Stimulated activated CD4-positive, alpha-beta T cell treated with anti-CD3 and anti-CD28 coated beads, Interleukin-4, amount 100 ng/mL, for 4 hours (primary cell): ENCODE measurements around the gene CCDC149.

ENCODE experiments used
- DNase-seq, 2 experiments: peaks; one replicate each; pipeline ENCODE4 v3.0.0-alpha.2; 2020

The CCDC149 gene

DNA sequence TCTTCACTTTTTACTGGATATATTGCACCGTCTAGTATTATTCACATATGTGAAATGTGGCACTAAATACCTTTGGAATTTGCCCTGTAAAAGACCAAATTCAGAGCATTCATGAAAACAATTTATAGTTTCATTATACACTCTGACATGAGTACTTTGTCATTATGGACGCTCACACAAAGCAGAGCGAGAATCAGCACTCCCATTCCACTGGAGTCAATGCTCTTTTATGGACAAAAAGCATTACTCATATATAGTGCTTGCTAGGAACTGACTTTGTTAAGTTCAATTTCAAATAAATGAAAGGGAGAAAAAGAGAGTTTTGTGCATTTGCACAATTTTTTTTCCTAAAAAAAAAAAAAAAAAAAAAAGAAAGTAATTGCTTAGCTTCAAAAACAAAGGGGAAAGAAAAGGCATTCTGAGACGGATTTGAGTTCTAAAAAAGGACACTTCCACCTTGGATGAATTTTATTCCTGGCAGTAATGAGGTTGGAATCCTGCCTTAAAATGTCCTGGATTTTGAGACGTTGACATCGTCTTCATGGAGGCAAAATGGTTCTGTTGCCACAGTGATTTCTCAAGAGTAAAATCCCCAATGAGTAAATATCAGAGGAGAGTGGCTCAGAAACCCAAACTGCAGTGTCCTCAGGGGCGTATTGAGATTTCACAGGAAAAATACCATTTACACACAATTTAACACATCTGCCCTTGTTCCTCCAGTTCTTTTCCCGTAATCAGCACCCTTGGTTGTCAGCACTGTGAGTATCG is 34.8 kb downstream of the CCDC149 start:
- no peak for DNase-seq

DNA sequence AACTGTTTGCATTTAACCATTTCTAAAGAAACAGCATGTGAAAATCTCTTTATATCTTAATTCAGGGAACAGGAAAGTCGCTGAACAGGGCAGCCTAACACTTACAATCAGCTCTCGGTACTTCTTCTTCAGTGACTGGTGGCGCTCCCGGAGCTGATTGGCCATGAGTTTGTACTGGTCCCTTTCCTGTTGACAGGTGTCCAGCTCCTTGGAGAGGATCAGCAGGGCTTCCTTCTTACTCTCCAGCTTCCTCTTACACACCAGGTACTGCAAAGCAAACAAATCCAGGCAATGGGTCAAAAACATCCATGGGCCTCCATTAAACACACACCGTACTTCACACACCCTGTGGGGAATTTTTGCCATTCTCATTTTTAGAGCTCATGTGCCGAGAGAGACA is 36.4 kb downstream of the CCDC149 start:
- DNase-seq, result no peak

DNA sequence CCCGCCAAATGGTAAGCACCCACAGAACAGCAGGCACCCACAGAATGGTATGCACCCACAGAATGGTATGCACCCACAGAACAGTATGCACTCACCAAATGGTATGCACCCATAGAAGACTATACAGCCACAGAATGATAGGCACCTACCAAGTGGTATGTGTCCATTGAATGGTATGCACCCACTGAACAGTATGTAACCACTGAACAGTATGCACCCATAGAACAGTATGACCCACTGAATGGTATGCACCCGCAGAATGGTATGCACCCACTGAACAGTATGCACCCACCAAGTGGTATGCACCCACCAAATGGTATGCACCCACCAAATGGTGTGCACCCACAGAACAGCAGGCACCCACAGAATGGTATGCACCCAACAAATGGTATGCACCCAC is 40.1 kb downstream of the CCDC149 start:
- no peak for DNase-seq

DNA sequence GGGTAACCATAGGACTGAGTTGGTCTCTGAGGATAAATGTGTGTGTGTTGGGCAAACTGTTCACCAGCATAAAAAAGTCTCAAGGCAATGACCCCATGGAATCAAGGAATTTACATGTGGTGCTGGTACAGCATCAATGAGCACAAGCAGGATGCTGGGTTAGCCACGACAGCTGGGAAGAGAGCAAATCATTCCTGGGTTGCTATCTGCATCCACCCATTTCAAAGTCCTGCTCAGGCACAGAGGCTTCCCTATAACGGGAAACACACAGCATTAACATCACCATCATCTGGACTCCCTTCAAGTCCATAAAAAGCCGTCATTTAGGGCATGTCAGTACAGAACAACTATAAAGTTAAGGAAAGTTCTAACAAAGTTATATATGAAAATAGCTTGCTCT is 41.6 kb downstream of the CCDC149 start:
- no peak for DNase-seq

DNA sequence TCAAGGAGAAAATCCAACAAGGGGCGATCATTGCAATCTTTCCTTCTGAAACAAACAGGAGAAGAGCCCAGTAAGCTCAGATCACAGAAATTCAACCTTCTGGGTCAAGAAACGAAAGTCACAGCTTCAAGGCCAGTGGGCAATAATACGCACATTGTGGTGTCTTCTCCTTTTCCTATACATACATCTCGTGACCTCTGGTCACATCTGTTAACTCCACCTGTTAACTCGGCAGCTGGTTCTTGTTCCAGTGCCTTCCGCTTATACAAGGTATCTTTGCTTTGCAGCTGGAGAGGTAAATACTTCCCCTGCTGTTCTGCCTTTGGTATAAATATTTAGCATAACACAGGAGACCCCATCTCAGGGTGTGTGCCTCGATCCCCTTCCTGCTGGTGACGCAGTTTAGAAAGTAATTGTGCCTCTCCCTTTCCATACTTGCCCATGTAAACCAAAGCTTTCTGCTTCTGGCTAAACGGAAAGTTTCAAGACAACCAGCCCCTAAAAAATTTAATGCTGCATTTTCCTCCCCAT is 45.0 kb downstream of the CCDC149 start:
- no peak for DNase-seq

DNA sequence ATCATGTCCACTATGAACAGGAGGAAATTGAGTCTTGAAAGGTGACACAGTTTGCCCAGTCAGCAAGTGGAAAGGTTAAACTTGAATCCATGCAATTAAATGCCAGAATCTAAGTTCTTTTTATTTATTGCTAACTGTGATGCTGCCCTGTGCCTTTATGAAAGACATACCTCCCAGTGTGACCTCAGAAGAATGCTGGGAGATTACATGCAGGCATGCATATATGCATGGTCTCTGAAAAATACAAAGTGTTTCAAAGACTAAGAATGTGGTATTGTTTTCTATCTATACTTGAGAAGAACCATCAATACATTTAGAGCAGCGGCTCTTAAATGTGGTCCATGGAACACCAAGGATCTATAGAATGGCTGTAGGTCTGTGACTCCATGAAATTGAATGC is 45.6 kb downstream of the CCDC149 start:
- no peak for DNase-seq

DNA sequence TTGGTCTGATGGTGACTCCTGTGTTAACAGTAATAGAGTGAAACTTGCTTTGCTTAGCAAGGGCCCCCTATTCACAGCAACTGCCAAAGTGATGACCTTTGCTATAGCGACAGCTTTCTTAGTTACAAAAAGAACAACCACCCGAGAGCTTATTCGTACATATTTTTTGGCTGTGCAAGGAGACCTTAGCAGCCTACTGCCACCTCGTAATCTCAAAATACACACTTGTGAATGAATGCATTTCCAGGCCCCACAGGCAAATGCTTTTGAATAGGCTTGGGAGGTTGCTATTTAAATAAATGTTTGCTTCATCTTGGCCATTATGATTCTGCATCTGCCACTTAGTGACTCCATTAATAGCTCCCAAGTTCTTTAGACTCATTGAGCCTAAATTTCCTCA is 47.4 kb downstream of the CCDC149 start:
- DNase-seq, result no peak

DNA sequence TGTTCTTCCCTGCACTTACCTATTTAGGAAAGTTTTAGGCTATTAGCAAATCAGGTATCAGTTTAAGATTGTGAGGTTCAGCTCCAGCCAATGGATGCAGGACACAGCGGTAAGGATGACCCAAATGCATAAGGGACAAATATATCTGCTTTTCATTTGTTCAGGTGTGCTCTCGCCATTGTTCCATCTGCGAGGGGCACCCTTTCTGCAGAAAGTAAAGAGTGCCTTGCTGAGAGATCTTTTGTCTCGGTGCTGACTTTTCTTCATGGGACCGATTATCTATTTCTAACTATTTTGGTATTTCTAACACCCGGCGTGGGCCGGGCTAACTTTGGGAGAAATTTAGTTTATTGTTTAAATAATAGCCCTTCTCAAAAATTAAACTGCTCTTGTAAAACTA is 49.0 kb downstream of the CCDC149 start:
- no peak for DNase-seq

DNA sequence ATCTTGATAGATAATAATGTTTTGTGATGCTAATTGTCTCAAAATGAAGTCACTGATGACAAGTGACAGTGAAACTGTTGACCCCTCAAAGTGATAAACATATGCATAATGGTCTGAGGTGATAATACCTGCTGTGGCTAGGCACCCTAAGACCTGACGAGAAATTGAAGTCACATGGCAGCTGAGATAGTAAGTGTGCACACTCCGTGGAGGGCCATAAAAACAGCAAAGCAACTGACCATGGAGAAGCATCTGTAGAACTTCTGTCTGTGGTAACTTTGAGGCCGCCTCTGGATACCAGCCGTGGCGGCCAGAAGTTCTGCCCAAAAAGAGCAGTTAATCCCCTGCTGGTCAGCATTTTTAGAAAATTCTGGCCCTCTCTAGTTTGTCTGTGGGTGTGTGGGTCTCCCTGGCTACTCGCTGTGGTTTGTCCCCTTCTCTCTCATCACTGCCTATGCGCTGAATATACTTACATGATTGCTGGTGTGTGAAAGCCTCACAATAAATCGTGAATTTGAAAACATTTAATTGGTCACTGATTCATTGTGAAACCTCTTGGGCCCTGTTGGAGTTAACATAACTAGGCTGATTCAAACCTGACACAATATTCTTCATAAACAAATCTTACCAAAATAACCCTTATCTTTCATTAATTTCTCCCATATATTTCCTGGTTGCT is 50.6 kb downstream of the CCDC149 start:
- no peak for DNase-seq

DNA sequence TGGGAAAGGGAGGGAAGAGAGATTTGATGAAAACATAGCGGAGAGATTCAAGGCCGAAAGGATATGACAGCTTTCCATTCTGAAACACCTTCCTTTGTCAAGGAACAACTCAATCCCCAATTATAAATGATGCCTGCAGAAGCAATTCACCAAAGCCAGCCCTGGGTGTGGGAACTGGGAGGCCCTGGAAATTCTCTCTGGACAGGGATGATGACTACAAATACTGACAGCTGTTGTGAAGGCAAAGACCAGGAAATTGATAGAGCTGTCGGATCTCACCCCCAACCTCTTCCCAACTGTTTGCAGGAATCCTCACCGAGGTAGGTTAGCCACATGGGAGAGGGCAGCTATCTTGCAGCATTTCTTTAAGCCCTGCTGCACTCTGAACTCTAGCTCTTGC is 54.3 kb downstream of the CCDC149 start:
- DNase-seq, result no peak

DNA sequence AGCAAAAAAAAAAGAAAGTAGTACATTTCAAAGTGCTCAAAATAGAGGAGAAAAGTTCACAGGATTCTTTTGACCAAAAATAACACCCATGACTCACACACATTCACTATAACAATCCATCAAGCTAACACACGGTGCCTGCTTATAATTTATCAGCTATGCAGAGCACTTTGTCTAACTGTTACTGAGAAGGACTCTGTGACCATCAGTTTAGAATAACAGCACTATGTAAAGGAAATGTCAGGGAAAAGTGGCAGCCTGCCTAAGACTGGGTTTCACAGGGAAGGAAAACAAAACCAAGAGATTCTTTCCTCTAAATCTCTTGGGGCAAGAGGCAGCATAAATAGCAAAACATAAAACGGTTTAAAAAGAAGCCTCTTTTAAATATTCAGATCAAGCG is 54.8 kb downstream of the CCDC149 start:
- no peak for DNase-seq

DNA sequence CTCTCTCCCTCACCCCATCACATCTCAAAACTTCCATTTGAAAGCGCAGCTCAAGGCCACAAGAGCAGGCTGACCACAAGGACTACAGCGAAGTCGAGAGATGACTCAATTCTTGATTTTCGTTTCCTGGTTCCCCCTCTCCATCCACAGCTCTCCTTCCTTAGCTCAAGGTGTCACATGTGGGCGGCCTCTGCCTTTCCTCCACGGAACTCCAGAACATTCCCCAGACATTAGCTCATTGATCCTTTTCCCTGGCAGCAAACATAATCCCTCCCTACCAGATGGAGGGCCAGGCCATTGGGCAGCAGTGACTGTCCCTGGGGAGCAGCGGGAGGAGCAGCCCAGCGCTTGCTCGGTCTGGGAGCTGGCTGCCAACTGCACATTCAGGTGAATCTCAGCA is 56.3 kb downstream of the CCDC149 start:
- DNase-seq, result no peak

DNA sequence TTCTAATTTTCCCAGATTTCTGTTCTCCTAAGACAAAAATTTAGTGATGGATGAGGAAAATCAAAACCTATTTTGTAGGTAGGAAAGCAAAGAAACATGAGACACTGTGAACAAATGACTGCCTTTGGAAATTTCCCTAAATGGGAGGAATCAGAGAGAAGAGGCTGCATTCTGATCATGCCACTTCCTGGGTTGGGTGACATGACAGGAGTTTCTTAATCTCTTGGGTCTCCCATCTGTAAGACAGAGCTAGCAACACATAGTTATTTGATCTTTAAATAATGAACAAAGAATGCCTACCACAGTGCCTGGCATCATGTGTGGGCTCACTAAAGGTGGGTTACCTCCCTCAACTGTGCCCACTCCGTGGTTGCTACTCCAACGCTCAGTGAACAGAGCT is 57.1 kb downstream of the CCDC149 start:
- no peak for DNase-seq

DNA sequence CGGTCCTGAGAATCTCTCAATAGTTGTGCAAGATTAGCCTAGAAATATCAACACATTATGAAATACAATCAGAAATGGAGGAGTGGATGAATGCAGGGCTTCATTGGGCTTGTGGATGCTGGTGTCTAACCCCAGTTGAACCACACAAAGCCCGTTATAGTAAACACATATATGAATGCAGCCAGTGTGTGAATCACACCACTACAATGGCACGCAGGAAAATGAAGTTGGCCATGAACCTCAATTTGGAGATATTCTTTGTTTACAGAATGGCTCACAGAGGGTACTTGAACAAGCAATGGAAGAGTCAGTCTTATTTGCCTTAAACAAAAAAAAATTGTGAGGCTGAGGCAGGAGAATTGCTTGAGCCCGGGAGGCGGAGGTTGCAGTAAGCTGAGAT is 59.7 kb downstream of the CCDC149 start:
- DNase-seq, result no peak

DNA sequence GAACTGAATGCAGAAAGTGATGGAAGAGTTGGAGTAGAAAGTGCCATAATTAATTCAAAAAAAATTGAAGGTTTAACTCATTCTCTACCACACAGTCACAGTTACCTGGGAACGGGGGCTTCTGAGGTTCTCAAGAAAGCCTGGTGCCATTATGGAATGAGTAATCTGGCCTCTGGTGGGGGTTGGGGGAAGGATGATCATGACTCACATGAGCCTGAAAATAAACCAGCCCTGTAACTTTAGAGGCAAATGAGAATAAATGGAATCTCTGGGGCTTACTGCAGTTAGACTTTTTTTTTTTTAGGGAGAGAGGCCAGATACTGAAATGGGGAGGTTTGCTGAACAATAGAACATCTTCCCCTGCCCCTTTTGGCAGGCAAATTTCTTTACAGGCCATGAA is 62.2 kb downstream of the CCDC149 start:
- DNase-seq, result no peak

DNA sequence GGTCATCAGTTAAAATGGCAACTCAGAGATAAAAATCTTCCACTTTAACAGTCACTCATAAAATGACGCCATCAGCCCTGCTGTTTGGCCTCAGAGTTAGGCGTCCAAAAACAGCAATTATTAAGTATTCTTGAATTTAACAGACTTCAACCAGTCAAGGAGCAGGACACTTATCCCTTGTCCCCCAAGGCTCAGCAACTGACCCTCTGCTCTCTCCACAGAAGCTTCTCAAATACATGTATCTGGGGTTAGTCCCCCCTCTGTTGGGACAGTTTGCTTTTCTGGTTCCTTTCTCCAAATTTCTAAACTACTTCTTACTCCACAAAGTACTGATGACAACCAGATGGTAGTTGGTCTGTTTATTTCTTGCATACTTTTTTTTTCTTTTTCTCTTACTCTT is 63.1 kb downstream of the CCDC149 start:
- DNase-seq, result no peak

DNA sequence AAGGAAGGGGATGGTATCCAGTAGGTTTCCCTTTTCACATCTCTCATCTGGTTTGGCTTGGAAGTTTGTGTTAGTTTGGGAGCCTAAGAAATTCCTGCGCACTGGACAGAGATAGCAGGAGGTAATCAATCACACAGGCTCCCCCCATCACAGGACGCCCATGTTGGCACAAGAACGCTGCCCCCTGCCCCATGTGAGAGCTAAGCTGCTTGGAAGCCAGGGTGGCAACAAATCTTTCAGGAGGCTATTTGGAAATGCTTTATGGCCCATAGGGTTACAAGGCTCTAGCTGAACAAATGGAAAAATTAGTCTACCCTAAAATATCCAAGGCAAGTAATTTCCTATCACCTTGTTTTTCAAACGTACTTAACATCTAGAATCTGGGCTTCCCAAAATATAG is 63.5 kb downstream of the CCDC149 start:
- DNase-seq, result no peak

DNA sequence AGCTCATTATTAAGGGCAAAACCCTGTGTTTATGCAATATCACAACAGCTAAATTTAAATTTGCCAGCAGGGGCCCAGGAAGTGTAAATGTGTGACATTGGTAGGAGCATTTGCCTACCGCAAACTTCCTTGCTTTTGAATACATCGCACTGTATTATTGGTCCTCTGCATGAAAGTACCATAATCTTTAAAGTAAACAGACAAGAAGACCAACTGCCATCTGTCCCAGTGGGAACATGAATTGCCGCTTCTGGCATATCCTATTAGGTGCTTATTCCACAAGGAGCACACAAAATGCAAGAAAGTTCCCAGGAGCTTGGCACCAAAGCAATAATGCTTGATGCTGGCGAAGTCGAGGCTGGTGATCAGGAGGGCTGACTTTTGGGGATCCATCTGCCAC is 66.1 kb downstream of the CCDC149 start:
- DNase-seq, result no peak

DNA sequence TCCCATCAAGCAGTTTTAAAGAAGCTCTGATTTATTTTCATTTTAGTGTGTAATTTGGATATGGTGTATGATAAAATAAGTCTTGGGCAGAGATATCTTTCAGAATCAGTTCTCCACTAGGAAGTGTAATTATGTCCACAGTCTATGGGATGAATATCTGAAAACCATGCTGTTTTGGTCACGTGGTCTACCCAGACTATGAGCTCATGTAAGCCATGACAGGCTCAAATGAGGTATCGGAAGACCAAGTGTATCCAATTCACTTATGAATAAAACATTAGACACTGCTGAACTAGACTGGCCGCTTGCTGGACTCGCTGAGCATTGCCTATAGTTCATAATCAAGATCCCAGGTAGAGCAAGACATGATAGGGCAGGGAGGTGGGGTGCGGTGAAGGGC is 66.9 kb downstream of the CCDC149 start:
- no peak for DNase-seq

DNA sequence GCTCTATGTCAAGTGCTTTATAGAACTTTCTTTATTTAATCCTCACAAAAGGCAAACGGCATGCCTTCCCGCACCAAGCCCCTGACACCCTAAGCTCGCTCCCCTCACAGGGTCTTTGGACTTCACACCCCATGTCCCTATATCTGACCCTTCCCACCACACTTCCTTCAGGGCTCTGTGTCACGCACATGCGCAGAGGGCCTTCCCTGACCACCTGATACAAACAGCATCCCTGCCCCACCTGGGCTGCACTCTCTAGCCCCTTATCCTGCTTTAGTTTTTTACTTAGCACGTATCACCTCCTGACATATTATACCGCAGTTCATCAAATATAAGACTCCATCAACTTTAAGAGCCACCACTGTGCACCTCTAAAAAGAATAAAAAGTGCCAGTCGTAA is 67.7 kb downstream of the CCDC149 start:
- no peak for DNase-seq

DNA sequence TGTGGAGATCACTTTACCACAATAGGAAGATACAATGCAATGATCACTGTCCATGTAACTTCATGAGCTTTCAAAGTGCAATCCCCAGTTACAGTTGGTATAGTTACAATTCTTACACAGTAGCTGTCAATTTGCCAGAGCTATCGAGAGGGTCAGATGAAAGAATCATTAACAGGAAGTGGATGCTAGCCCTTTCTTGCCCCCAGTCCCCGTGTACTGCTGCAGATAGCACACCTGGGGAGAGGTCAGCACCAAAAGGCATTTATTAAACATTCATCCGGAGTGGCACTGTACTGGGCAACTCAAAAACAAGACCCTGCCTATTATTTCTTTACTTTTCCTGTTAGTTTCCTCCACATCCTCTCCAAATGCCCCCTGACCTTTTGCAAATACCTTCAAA is 69.7 kb downstream of the CCDC149 start:
- DNase-seq, result no peak

DNA sequence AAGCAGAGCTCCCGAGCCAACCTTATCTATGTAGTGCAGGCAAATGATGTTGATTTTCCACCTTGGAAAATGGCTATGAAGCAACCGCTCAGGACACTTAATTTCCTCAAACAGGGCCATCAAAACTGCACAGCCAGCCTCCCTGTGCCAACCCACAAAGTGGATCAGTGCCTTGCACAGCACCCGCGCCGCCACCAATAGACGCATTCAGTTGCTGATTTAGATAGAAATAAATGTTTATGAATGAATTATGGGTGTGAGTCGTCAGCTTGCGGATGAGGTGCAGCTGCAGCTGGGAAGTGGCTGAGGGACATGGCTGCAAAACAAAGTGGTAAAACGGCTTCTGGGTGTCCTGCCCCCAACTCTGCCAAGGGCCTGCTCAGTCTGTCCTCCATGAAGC is 70.5 kb downstream of the CCDC149 start:
- no peak for DNase-seq

DNA sequence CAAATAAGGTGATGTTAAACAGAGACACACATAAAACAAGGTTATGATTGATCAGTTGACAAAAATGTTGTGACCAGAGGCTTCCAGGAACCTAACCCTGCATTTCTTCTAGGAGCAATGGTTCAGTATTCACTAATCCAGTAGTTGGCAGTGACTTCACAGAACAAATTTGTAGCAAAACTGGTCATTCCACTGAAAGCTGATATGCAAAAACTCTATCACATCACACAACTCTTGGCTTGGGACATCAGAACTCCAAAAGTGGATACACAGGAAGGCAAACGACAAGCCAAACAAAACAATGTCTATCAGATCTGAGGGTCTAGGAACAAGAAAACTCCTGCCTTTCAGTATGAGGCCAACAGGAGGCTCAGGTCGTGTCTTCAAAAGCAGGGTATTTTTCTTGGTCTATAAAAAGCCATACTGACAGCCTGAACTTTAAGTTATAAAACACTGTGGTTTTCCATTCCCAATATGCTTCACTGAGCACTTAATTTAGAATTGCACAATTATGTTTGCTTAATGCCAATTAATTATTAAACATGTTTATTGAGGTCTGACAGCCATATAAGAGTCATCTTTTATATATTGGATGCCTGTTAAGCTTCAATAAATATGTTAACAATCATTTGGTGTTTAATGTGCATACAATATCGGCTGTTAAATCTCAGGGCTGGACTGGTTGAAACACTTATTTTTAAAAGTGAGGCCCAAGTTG is 71.9 kb downstream of the CCDC149 start:
- no peak for DNase-seq

DNA sequence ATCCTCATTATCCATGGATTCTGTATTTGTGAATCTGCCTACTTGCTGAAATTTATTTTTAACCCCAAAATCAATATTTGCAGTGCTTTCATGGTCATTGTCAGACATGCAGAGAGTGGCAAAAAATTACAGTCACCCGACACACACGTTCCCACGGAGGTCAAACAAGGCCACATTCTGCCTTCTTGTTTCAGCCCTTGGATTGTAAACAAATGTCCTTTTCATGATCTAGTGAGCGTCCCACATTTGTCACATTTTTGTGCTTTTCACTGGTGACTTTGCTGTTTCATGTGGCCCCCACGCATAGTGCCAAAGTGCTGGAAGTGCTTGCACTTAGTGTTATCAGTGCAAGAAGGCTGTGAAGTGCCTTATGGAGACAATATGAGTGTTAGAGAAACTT is 72.5 kb downstream of the CCDC149 start:
- no peak for DNase-seq
